Prostate gland (tissue), 2 donors: Measurements from ENCODE around the gene LGI1.

Experiments used
- POLR2A ChIP-seq: fragments of 450-650 bp; IDR thresholded peaks from one replicate; pipeline ENCODE4 v1.6.1; 2016; ENCODE audit warnings: antibody characterized with exemption, mild to moderate bottlenecking
- TF ChIP-seq, protein P1 (sequence below), 4 experiments: fragments of 200-600 bp in 2 of 4; fragments of 450-650 bp in 2 of 4; sonication (generic) in 2 of 4; IDR thresholded peaks; 1 replicate in 3 of 4; 2 replicates in 1 of 4; pipeline ENCODE4 v1.5.1; 2016 to 2019; ENCODE audit warnings: antibody characterized with exemption in 4 of 4, mild to moderate bottlenecking in 2 of 4, moderate library complexity in 2 of 4

DNA sequence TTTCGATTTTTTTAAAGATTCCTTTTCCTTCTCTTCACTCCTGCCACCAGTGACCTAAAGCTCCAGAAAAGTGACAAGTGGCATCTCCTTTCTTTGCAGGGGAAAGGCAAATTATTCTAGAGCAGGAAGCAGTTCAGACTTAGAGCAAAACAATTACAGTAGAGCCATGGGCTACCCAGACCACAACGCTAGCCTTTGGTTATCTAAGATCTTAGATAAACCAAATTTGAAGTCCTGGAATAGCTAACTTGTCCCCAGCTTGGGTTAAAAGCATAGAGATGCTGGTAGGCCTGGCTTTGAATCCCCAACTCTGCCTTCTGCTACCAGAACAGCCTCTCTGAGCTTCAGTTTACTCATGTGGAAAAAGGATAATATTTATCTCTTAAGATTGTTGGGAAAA, 38.4 kb downstream of the LGI1 start:
- TF ChIP-seq, protein P1, sequence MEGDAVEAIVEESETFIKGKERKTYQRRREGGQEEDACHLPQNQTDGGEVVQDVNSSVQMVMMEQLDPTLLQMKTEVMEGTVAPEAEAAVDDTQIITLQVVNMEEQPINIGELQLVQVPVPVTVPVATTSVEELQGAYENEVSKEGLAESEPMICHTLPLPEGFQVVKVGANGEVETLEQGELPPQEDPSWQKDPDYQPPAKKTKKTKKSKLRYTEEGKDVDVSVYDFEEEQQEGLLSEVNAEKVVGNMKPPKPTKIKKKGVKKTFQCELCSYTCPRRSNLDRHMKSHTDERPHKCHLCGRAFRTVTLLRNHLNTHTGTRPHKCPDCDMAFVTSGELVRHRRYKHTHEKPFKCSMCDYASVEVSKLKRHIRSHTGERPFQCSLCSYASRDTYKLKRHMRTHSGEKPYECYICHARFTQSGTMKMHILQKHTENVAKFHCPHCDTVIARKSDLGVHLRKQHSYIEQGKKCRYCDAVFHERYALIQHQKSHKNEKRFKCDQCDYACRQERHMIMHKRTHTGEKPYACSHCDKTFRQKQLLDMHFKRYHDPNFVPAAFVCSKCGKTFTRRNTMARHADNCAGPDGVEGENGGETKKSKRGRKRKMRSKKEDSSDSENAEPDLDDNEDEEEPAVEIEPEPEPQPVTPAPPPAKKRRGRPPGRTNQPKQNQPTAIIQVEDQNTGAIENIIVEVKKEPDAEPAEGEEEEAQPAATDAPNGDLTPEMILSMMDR (IDR thresholded peaks at IDR 0.05), result no peak
- no peak for TF ChIP-seq POLR2A
